Omental fat pad (tissue), 4 donors: Measurements from ENCODE around the gene PLD3. TPM values are rescaled to one million over a fixed set of nuclear protein-coding genes. Genes with fewer than 3 reads are reported as not detected.

Experiments used
- ATAC-seq: fragments of 150-250 bp; one replicate; pipeline ENCODE4 v1.9.1; 2016; ENCODE audit warnings: mild to moderate bottlenecking, moderate library complexity; ENCODE audit not compliant: low FRiP score
- DNase-seq: peaks from one replicate; pipeline ENCODE4 v3.0.0-alpha.2; 2019; ENCODE audit warnings: low spot score
- CTCF ChIP-seq, 3 donors: fragments of 450-650 bp; IDR thresholded peaks; one replicate each; pipeline ENCODE4 v1.5.1; 2016 to 2017; ENCODE audit warnings: antibody characterized with exemption in 3 of 3, mild to moderate bottlenecking in 3 of 3, moderate library complexity in 2 of 3
- total RNA-seq, 4 donors: library from RNA; depleted of rRNA; stranded (reverse); fragments of >200 nt; gene quantifications; one replicate each; pipeline ENCODE4 v1.1.0, GENCODE V29; 2016

PLD3 gene
- total RNA-seq, 4 donors from 2014 or later = 254 to 437 (median 351) TPM

DNA sequence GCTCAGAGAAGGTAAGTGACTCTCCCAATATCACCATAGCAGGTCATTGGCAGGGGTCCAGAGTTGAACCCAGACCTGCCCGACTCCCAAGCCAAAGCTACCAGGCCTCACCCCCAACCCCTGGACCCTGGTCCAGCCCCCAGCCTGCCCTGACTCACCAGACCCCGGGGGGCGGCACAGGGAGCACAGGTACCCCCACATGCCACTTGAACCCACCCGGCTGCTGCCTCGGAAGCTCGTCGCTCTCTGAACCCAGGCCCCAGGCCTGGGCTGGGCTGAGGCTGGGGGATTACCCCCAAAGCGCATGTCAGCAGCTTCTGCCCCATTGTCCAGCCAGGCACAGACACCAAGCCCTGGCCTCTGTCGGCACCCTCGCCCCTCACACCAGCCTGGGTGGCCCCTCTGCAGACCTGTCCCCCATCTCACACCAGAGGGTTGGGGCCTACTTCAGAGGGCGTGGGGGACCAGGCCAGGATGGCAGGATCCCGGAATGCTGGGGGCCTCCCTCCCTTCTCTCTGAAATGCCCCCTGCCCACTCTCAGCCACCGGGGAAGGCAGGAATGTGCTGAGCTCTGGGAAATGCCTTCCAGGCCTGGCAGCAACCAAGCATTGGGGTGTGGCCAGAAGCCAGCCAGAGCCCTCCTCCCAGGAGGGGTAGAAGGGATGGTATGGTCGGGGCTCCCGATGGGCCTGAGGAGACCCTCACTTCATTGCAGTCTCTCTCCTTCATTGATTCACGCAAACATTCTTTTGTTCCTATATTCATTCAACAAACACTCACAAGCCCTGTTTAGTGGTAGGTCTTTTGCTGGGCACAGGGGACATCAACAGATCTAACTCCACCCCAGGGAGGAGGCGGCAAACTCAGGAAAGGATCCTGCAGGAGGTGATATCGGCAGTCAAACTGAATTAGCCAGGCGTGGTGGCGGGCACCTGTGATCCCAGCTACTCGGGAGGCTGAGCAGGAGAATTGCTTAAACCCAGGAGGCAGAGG, 66.3 kb downstream of the PLD3 start:
- DNase-seq (no peak), ATAC-seq (no peak)
- TF ChIP-seq CTCF (IDR thresholded peaks at IDR 0.05) = no peak

DNA sequence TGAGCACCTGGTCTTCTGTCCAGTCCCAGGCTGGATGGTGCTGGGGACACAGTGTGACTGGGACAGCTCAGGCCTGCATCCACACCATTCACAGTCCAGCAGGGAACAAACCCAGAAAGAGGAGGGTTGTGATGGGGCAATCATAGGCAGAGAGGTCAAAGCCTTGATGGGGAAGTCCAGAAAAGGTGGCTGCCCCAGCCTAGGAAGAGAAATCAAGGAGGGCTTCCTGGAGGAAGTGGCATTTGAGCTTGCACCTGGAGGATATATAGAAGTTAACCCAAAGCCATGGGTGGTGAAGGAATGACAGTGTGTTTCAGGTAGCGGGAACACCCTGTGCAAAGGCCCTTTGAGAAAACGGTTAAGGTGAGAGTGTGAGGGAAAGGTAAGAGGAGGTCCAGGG, 67.3 kb downstream of the PLD3 start:
- no peak for ATAC-seq
- no peak for DNase-seq

DNA sequence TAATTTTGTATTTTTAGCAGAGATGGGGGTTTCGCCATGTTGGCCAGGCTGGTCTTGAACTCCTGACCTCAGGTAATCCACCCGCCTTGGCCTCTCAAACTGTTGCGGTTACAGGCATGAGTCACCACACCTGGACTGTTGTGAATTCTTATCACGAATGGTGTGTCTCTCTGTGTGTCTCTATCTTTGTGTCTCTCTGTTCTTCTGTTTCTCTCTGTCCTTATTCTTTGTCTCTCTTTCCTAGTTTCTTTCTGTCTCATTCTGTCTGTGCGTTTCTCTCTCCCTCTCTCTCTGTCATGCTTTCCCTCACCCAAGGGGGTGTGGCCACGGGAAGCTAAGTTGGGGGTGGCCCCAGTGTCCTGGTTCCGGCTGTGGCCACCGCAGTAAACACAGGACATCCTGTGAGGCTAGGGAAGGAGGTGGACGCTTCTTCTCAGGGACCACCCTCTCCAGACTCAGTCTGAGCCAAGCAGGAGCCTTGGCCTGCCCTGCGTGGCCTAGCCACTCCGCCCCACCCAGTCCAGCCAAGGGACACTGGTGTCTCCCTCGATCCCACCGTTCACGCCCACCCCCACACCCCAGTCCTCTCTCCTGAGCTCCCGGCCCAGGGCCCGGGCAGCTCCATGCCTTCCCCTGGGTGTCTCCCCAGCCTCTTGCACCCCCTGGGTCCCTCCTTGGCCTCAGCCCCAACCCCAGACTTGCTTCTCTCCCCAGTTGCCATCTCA, 68.6 kb downstream of the PLD3 start:
- DNase-seq (no peak), ATAC-seq (no peak)
- no peak for TF ChIP-seq CTCF (IDR thresholded peaks at IDR 0.05)

More for the DNA sequence above, 67.3 kb downstream of the PLD3 start:
- TF ChIP-seq CTCF (IDR thresholded peaks at IDR 0.05) = no peak

- no peak for ATAC-seq
- TF ChIP-seq CTCF (IDR thresholded peaks at IDR 0.05) = no peak
- DNase-seq = no peak
These were observed 69.1 kb downstream of the PLD3 start for GRCh38 chr19:40417643-40417981.

DNA sequence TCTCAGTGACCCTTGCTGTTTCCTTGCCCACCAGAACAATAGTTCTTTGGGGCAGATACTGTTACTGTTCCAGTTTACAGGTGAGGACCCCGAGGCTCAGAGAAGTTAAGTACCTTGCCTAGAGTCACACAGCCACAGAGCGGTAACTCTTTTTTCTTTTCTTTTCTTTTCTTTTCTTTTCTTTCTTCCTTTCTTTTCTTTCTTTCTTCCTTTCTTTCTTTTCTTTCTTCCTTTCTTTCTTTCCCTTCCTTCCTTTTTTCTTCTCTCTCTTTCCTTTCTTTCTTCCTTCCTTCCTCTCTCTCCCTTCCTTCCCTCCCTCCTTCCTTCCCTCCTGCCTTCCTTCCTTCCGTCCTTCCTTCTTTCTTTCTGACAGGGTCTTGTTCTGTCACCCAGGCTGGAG, 69.5 kb downstream of the PLD3 start:
- no peak for DNase-seq
- no peak for ATAC-seq
- no peak for TF ChIP-seq CTCF (IDR thresholded peaks at IDR 0.05)

DNA sequence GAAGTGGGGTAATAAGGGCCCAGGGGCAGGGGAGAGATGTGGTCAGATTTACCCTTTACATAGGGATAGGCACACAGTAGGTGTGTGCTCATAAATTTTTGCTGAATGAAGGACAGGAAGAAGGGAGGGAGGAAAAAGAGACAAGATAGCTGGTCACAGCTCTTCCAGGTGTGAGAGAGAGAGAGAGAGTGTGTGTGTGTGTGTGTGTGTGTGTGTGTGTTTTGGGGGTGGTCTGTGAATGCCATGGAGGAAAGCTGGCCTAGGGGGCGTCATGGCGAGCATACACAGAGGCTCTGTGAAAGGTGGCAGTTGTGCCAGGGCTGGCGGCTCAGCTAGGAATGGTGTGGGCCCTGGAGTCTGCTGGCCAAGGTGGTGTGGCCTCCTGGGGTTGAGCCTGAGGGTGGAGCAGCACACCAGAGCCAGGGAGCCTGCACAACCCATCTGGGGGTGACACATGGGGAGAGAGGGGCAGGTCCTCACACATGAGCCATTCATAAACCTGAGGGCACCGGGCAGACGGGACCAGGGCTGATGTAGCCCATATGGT, 70.6 kb downstream of the PLD3 start:
- ATAC-seq = no peak
- DNase-seq = no peak
- no peak for TF ChIP-seq CTCF (IDR thresholded peaks at IDR 0.05)
